T-helper 2 cell treated with Interferon-gamma antibody and Interleukin-4, amounts not matched to agents 5 μg/mL and 100 μg/mL, for 36 hours (primary cell): Measurements from ENCODE around the gene BTG2.
A peak's percentile ranks its signal among the peaks of the same experiment; 100 is the strongest.

ENCODE experiments used
- DNase-seq: peaks from one replicate; pipeline ENCODE4 v3.0.0; 2021; ENCODE audit warnings: low spot score
- H3K27ac Mint-ChIP-seq: one replicate; pipeline ENCODE4 v1.8.0; 2021; ENCODE audit warnings: mild to moderate bottlenecking, mixed read lengths
- H3K27me3 Mint-ChIP-seq: one replicate; pipeline ENCODE4 v1.8.0; 2021; ENCODE audit warnings: low read depth, mixed read lengths
- H3K36me3 Mint-ChIP-seq: one replicate; pipeline ENCODE4 v1.8.0; 2021; ENCODE audit warnings: low read depth, mixed read lengths
- H3K4me1 Mint-ChIP-seq: one replicate; pipeline ENCODE4 v1.8.0; 2021; ENCODE audit warnings: low read depth, mixed read lengths
- H3K4me3 Mint-ChIP-seq: one replicate; pipeline ENCODE4 v1.8.0; 2022; ENCODE audit warnings: mild to moderate bottlenecking, moderate library complexity, mixed read lengths
- H3K9me3 Mint-ChIP-seq: one replicate; pipeline ENCODE4 v1.8.0; 2021; ENCODE audit warnings: mixed read lengths

Gene BTG2

GRCh38 chr1:203325418-203326091 lies 20.2 kb downstream of the BTG2 start:
- H3K4me1 Mint-ChIP-seq = peaks cover 78% of the 10 kb centered on the region
- H3K27me3 Mint-ChIP-seq = no peaks in the 10 kb centered on the region
- H3K36me3 Mint-ChIP-seq = no peaks in the 10 kb centered on the region
- peak overlapping the region; percentile 58 for H3K27ac Mint-ChIP-seq
- peak overlapping the region; percentile 58 for H3K4me3 Mint-ChIP-seq
- no peaks in the 10 kb centered on the region for H3K9me3 Mint-ChIP-seq
- DNase-seq = no peak

DNA sequence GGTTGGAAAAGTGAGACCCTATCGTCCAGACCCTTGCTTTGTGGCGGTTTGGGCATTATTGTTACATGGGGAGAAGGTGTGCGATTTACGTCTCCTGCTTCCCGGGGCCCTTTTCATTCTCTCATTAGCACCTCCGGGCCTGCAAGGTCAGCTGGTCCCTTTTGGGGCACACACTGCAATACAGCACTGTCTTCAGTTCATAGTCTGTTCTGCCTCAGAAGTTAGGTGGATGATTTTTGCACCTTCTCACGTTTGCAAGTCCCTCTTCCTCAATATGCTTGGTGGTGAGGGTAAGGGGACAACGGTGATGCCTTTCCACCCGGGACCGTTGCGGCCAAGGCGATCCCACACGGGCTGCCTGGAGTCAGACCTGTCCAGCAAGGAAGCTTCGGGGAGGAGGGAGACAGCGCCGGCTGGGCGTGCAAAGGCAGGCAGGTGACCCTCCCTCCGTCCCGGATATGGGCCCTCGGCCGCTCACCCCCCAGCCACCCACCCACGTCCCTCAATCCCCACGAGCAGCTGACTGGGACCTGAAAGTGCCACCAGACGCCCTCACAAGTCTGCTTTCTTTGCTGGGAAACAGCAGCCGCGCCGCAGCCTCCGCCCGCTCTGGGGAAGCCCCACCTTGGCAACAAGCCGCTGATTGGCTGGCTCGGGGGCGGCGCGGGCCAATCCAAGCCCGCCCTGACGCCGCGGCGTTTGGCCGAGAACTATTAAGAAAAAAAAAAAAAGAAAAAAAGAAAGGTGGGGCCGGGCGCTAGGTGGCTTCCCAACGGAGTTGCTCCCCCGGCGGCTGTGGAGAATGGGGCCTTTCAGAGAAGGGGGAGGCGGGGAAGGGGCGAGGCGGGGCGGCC lies 21.7 kb downstream of the BTG2 start:
- Mint-ChIP-seq H3K27ac (peak overlapping the region; percentile 97), H3K4me1 (peaks cover 63% of the 10 kb centered on the region), H3K36me3 (no peaks in the 10 kb centered on the region), H3K27me3 (no peaks in the 10 kb centered on the region), H3K9me3 (no peaks in the 10 kb centered on the region), H3K4me3 (peak overlapping the region; percentile 82)
- peak; percentile 95 for DNase-seq

- peak; percentile 67 for DNase-seq
- H3K4me3 Mint-ChIP-seq = peak overlapping the region; percentile 82
- H3K9me3 Mint-ChIP-seq = no peaks in the 10 kb centered on the region
- peak overlapping the region; percentile 97 for H3K27ac Mint-ChIP-seq
- no peaks in the 10 kb centered on the region for H3K36me3 Mint-ChIP-seq
- H3K27me3 Mint-ChIP-seq = no peaks in the 10 kb centered on the region
- H3K4me1 Mint-ChIP-seq = peaks cover 55% of the 10 kb centered on the region
These were observed 22.6 kb downstream of the BTG2 start for GRCh38 chr1:203327684-203328457.

GRCh38 chr1:203328714-203329122 lies 23.4 kb downstream of the BTG2 start:
- no peaks in the 10 kb centered on the region for H3K36me3 Mint-ChIP-seq
- no peaks in the 10 kb centered on the region for H3K9me3 Mint-ChIP-seq
- no peaks in the 10 kb centered on the region for H3K27me3 Mint-ChIP-seq
- H3K4me3 Mint-ChIP-seq = peak overlapping the region; percentile 18
- peak overlapping the region; percentile 46 for H3K27ac Mint-ChIP-seq
- H3K4me1 Mint-ChIP-seq = peaks cover 46% of the 10 kb centered on the region
- DNase-seq = no peak

DNA sequence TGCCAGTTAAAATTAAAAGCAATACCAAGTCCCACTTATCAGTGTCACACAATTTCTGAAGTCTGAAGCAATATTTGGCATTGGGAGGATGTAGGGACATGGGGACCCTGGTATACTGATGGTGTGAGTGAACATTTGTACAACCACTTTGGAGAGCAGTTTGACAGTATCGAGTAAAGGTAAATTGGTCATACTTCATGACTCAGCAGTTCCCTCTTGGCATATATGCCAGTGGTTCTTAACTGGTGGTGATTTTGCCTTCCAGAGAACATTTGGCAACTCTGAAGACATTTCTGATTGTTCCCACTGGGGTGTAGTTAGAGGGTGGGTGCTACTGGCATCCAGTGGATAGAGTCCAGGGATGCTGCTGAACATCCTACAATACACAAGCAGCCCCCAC lies 25.9 kb downstream of the BTG2 start:
- Mint-ChIP-seq H3K27me3 (no peaks in the 10 kb centered on the region), H3K9me3 (no peaks in the 10 kb centered on the region), H3K4me1 (peaks cover 25% of the 10 kb centered on the region), H3K27ac (no peak overlapping the region), H3K4me3 (no peak overlapping the region), H3K36me3 (no peaks in the 10 kb centered on the region)
- no peak for DNase-seq

DNA sequence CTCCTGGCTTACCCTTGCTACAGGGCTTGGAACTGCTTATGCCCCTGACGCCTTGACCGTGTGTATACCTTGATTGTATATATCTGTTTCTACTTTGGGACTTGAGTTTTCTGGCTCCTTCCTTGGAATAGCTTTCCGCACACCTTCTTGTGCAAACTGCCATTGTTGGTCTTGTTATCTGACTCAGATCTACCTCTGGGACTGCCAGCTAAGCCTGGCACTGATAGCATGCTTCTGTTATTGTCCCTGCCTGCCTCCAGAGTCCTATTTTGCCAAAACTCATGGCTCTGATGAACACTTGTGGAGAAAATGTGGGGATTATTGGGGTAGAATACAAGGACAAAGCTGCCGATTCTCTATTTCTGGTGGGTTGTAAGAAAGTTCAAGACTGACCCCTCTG lies 30.2 kb downstream of the BTG2 start:
- H3K4me3 Mint-ChIP-seq = no peak overlapping the region
- peaks cover 7% of the 10 kb centered on the region for H3K27me3 Mint-ChIP-seq
- H3K27ac Mint-ChIP-seq = no peak overlapping the region
- no peak for DNase-seq
- H3K9me3 Mint-ChIP-seq = no peaks in the 10 kb centered on the region
- no peaks in the 10 kb centered on the region for H3K36me3 Mint-ChIP-seq
- H3K4me1 Mint-ChIP-seq = peaks cover 11% of the 10 kb centered on the region

- H3K4me1 Mint-ChIP-seq = peaks cover 11% of the 10 kb centered on the region
These were observed 30.8 kb downstream of the BTG2 start for GRCh38 chr1:203336097-203336496.

DNA sequence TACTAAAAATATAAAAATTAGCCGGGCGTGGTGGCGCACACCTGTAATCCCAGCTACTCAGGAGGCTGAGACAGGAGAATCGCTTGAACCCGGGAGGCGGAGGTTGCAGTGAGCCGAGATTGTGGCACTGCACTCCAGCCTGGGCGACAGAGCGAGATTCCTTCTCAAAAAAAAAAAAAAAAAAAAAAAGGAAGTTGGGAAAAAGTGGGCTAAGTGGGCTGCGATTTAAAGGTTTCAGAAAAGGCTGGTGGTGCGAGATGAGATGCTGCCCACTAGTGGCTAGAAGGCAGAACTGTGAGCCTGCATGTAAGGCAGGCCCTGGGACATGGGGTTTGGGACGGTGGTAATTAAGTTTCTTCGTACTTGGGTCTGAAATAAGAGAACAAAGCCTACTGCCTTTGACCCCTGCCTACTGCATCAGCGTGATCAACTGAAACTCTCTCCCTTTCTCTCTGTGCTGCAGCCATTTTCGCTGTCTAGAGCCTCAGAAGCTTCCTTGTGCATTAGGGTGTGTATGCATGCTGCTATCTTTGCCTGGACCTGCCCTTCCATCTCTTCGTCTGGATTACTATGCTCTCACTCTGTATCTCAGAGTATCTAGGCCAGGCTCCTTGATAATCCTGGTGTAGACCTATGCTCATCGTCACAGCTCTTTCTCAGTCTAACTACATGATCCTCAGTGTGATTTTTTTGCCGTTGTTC lies 33.2 kb downstream of the BTG2 start:
- no peak overlapping the region for H3K4me3 Mint-ChIP-seq
- no peaks in the 10 kb centered on the region for H3K36me3 Mint-ChIP-seq
- peak overlapping the region; percentile 1 for H3K27ac Mint-ChIP-seq
- H3K27me3 Mint-ChIP-seq = peaks cover 35% of the 10 kb centered on the region
- no peaks in the 10 kb centered on the region for H3K9me3 Mint-ChIP-seq
- DNase-seq = peak; percentile 29
- peaks cover 15% of the 10 kb centered on the region for H3K4me1 Mint-ChIP-seq

More at GRCh38 chr1:203336097-203336496, 30.8 kb downstream of the BTG2 start:
- DNase-seq = no peak
- Mint-ChIP-seq H3K27me3 (peaks cover 13% of the 10 kb centered on the region), H3K4me3 (no peak overlapping the region), H3K36me3 (no peaks in the 10 kb centered on the region), H3K27ac (no peak overlapping the region), H3K9me3 (no peaks in the 10 kb centered on the region)

DNA sequence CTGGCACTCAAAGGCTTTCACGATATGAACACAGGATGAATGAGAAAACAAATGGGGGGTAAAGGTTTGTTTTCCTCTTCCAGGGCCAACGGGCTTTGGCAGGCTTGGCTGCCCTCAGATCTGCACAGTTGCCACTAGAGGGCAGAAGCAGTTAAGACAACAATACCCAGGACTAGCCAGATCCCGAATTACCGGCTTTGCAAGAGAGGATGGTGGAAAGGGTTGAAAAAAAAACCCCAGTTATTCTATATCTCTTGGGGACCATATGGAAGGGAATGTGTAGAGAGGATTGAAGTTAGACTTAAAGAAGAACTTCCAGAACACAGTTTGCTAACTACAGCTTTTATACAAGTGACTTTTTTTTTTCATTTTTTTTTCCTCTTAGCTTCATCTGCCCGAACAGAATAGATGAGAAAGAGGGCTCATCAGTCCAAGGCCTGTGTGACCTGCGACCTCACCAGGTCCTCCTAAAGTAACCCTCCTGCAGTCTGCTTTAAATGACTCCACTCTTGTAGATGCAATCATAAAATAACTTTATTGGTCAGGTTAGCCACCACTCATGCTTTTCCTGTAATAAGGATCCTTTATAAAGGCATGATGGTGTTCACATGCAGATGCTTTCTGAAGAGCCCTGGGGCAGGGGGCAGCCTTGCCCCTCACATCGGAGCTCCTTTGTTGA lies 34.9 kb downstream of the BTG2 start:
- peaks cover 15% of the 10 kb centered on the region for H3K4me1 Mint-ChIP-seq

DNA sequence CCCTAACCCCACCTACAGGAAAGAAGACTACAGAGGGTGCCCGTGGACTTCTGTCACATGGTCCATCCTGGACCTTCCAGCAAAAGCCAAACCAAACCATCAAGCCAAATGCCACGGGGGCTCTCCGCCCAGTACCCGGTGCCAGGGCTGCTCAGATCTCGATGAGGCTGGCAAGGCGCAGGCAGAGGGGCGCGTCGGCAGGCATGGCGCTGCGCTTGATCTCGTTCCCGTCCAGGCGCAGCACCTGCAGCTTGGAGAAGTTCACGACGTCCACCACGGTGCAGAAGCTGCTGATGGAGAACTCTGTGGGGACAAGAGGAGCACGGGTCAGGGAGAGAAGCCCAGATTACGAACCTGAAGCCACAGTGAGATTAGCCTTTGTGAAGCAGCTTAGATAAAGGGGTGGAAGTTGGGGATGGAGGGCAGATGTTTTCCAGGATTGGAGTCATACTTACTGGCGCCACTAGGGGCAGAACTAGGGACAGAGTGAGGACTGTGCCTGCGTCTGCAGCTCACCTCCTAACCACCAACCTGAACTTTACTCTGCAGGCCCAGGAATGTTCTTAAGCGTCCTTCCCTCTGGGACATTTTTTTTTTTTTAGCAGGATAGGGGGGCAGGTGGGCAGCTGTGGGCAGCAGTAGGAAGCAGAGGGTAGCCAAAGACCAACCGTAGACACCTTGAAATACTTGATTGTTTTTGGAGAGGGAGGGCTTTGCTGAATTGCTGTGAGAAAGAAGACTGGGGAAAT lies 37.0 kb downstream of the BTG2 start:
- H3K27me3 Mint-ChIP-seq = peaks cover 44% of the 10 kb centered on the region
- no peak overlapping the region for H3K4me3 Mint-ChIP-seq
- H3K27ac Mint-ChIP-seq = no peak overlapping the region
- no peaks in the 10 kb centered on the region for H3K9me3 Mint-ChIP-seq
- H3K36me3 Mint-ChIP-seq = no peaks in the 10 kb centered on the region
- DNase-seq = peak; percentile 29
- peaks cover 14% of the 10 kb centered on the region for H3K4me1 Mint-ChIP-seq

More for the DNA sequence above, 34.9 kb downstream of the BTG2 start:
- no peak overlapping the region for H3K4me3 Mint-ChIP-seq
- DNase-seq = peak; percentile 52
- no peaks in the 10 kb centered on the region for H3K9me3 Mint-ChIP-seq
- no peak overlapping the region for H3K27ac Mint-ChIP-seq
- H3K27me3 Mint-ChIP-seq = peaks cover 41% of the 10 kb centered on the region
- no peaks in the 10 kb centered on the region for H3K36me3 Mint-ChIP-seq

DNA sequence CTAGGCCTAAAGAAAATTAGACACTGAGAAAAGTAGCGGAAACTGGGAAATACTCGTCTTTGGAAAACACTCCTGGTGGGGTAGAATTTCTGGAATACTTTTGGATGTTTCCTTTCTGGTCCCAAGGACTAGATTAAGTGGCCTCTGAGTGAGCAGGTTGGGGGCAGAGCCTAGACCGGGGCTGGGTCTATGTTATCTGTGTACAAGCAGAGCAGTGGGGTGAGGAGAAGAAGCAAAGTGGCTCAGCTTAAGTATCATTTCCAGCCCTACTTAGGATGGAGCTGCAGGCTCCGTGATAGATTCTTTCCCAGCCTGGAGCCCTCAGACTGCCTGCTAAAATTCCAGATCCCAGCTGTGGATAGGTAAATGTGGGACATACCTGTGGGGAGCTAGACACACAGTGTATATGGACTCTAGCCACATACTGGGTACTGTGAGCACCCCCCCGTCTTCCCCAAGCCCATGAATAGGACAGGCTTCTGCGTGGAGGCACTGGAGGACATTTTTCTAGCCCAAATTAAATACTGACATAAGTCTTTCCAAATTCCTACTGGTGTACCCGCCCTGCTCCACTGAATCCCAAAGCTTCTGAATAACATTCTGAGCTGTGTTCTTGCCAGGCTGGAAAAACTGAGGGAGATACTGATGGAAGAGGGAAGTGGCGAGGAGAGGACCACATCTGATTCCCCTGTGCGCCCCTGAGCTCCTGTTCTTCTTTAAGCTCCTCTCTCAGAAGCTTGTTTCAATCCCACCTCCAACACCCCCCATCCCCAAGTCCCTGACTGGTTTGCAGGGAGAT lies 38.8 kb downstream of the BTG2 start:
- Mint-ChIP-seq H3K4me3 (no peak overlapping the region), H3K27ac (no peak overlapping the region), H3K36me3 (no peaks in the 10 kb centered on the region), H3K4me1 (peaks cover 10% of the 10 kb centered on the region), H3K9me3 (no peaks in the 10 kb centered on the region), H3K27me3 (peaks cover 47% of the 10 kb centered on the region)
- no peak for DNase-seq
